SK-N-SH (cell line): ENCODE results near the gene PISD. TPM values are rescaled to one million over a fixed set of nuclear protein-coding genes. Genes with fewer than 3 reads are reported as not detected.

Source experiments
- CTCF ChIA-PET: fragments of 300-600, 350-600 bp; formaldehyde crosslinking; extraction: SDS; loops from one replicate; lab custom pipeline; 2021; lab: Yijun Ruan, JAX
- POLR2A ChIA-PET: fragments of 350-600 bp; sonication (Branson Sonifier 250); formaldehyde crosslinking; extraction: SDS; loops from one replicate; lab custom pipeline; 2020; ENCODE audit warnings: antibody characterized with exemption, inconsistent platforms; lab: Yijun Ruan, JAX
- DNase-seq: peaks from one replicate; pipeline ENCODE4 v3.0.0; 2012
- H2AFZ ChIP-seq: fragments of 200-600 bp; sonication (generic); 2 replicates; pipeline ENCODE4 v1.8.1; 2016; ENCODE audit warnings: antibody characterized with exemption, mild to moderate bottlenecking, low read depth
- H3F3A ChIP-seq: fragments of 200-600 bp; sonication (generic); replicated peaks from 2 replicates; pipeline ENCODE3; 2016; ENCODE audit warnings: antibody characterized with exemption, mild to moderate bottlenecking; ENCODE audit not compliant: insufficient read depth
- H3K27ac ChIP-seq, 2 experiments: fragments of 200-500 bp in 1 of 2; fragments of 200-600 bp in 1 of 2; sonication (Bioruptor generic) in 1 of 2; sonication (generic), shearing (Covaris generic) in 1 of 2; 2 replicates each; pipeline versions ENCODE4 v1.5.1 to v1.6.1; 2014 to 2016; ENCODE audit warnings: low read depth in 2 of 2, inconsistent platforms in 1 of 2, low read length in 1 of 2, mild to moderate bottlenecking in 1 of 2, mixed read lengths in 1 of 2
- H3K27me3 ChIP-seq: fragments of 200-600 bp; sonication (generic), shearing (Covaris generic); 2 replicates; pipeline ENCODE4 v1.6.1; 2016; ENCODE audit warnings: mixed run types; ENCODE audit not compliant: insufficient read depth
- H3K36me3 ChIP-seq, 2 experiments: fragments of 200-500 bp in 1 of 2; fragments of 200-600 bp in 1 of 2; sonication (Bioruptor generic) in 1 of 2; sonication (generic) in 1 of 2; replicated peaks in 1 of 2; 2 replicates each; pipeline versions ENCODE3 to v1.5.1; 2014 to 2016; ENCODE audit warnings: low read length in 1 of 2, mild to moderate bottlenecking in 1 of 2; ENCODE audit not compliant: insufficient read depth in 2 of 2, control insufficient read depth in 1 of 2
- H3K4me1 ChIP-seq, 2 experiments: fragments of 200-500 bp in 1 of 2; fragments of 200-600 bp in 1 of 2; sonication (Bioruptor generic) in 1 of 2; sonication (generic), shearing (Covaris generic) in 1 of 2; 2 replicates each; pipeline versions ENCODE4 v1.5.1 to v1.6.1; 2014 to 2016; ENCODE audit warnings: low read depth in 1 of 2, low read length in 1 of 2, mixed run types in 1 of 2; ENCODE audit not compliant: insufficient read depth in 2 of 2, control insufficient read depth in 1 of 2
- H3K4me2 ChIP-seq: fragments of 200-600 bp; sonication (generic), shearing (Covaris generic); 2 replicates; pipeline ENCODE4 v1.6.1; 2017; ENCODE audit warnings: mixed run types
- H3K4me3 ChIP-seq, 2 experiments: fragments of 200-500 bp in 1 of 2; fragments of 200-600 bp in 1 of 2; sonication (Bioruptor generic) in 1 of 2; sonication (generic), shearing (Covaris generic) in 1 of 2; 2 replicates each; pipeline versions ENCODE4 v1.5.1 to v1.8.1; 2014 to 2016; ENCODE audit warnings: low read depth in 2 of 2, inconsistent platforms in 1 of 2, low read length in 1 of 2, mild to moderate bottlenecking in 1 of 2, mixed read lengths in 1 of 2, moderate library complexity in 1 of 2
- H3K79me2 ChIP-seq: fragments of 200-600 bp; sonication (generic); 2 replicates; pipeline ENCODE4 v1.8.1; 2017; ENCODE audit warnings: mild to moderate bottlenecking; ENCODE audit not compliant: insufficient read depth
- H3K9ac ChIP-seq: fragments of 200-600 bp; sonication (generic); 2 replicates; pipeline ENCODE4 v1.6.1; 2017; ENCODE audit warnings: mixed run types
- H3K9me2 ChIP-seq: fragments of 200-600 bp; sonication (generic); 2 replicates; pipeline ENCODE4 v1.6.1; 2017; ENCODE audit warnings: mixed run types
- H3K9me3 ChIP-seq: fragments of 200-600 bp; sonication (generic); 2 replicates; pipeline ENCODE4 v1.6.1; 2017; ENCODE audit warnings: mixed run types, mild to moderate bottlenecking, moderate library complexity
- H4K20me1 ChIP-seq: fragments of 200-600 bp; sonication (generic); 2 replicates; pipeline ENCODE4 v1.6.1; 2017; ENCODE audit warnings: mild to moderate bottlenecking, mixed run types; ENCODE audit not compliant: insufficient read depth
- CHD2 ChIP-seq: fragments of 150-350 bp; IDR thresholded peaks from 2 replicates; pipeline ENCODE4 v1.6.1; 2018; ENCODE audit warnings: low read length; ENCODE audit not compliant: partially characterized antibody
- ELF1 ChIP-seq: IDR thresholded peaks from 2 replicates; pipeline ENCODE4 v1.4.0; 2012
- EP300 ChIP-seq, 2 experiments: IDR thresholded peaks; 2 replicates each; pipeline versions ENCODE4 v1.4.0 to v1.6.1; 2012; ENCODE audit warnings: borderline replicate concordance in 1 of 2, low read depth in 1 of 2, low read length in 1 of 2
- FOXM1 ChIP-seq: IDR thresholded peaks from 2 replicates; pipeline ENCODE4 v1.4.0; 2012; ENCODE audit warnings: low read depth, mild to moderate bottlenecking
- GABPA ChIP-seq: IDR thresholded peaks from 2 replicates; pipeline ENCODE4 v1.4.0; 2012; ENCODE audit warnings: low read depth, mild to moderate bottlenecking
- NFIC ChIP-seq: IDR thresholded peaks from 2 replicates; pipeline ENCODE4 v1.4.0; 2012; ENCODE audit warnings: borderline replicate concordance
- NRF1 ChIP-seq: IDR thresholded peaks from 2 replicates; pipeline ENCODE4 v1.6.1; 2012; ENCODE audit warnings: low read depth, mild to moderate bottlenecking, low read length
- PBX3 ChIP-seq: IDR thresholded peaks from 2 replicates; pipeline ENCODE4; 2012
- REST ChIP-seq: IDR thresholded peaks from 2 replicates; pipeline ENCODE4 v1.6.1; 2012; ENCODE audit warnings: mild to moderate bottlenecking, low read depth, low read length, moderate library complexity
- SIN3A ChIP-seq: IDR thresholded peaks from 2 replicates; pipeline ENCODE4 v1.6.1; 2012; ENCODE audit warnings: low read depth, mild to moderate bottlenecking, low read length, moderate library complexity, borderline replicate concordance
- TEAD4 ChIP-seq: IDR thresholded peaks from 2 replicates; pipeline ENCODE4 v1.4.0; 2012; ENCODE audit warnings: mild to moderate bottlenecking, borderline replicate concordance; ENCODE audit not compliant: insufficient read depth
- WGBS: methylation state at CpG from one replicate; pipeline ENCODE4 v1.1.6; 2017; ENCODE audit warnings: low lambda C conversion rate; 5-methylcytosine and 5-hydroxymethylcytosine counted together
- polyA plus RNA-seq, 3 experiments: library from polyadenylated mRNA; depleted of rRNA; stranded (reverse); fragments of >200 nt; gene quantifications; 2 replicates each; pipeline ENCODE4 v1.2.3, GENCODE V29; 2012
- TF ChIP-seq, protein P1 (sequence below): IDR thresholded peaks from 2 replicates; pipeline ENCODE4 v1.4.0; 2012; ENCODE audit warnings: low read depth, borderline replicate concordance
- TF ChIP-seq, protein P2 (sequence below): fragments of 150-350 bp; IDR thresholded peaks from 2 replicates; pipeline ENCODE4 v1.6.1; 2017; ENCODE audit warnings: antibody characterized with exemption, low read length, low read depth, borderline replicate concordance

Gene PISD
- polyA plus RNA-seq, 1 of the 3 experiments (the other 2 are of a cell fraction), result 34.9 TPM

DNA sequence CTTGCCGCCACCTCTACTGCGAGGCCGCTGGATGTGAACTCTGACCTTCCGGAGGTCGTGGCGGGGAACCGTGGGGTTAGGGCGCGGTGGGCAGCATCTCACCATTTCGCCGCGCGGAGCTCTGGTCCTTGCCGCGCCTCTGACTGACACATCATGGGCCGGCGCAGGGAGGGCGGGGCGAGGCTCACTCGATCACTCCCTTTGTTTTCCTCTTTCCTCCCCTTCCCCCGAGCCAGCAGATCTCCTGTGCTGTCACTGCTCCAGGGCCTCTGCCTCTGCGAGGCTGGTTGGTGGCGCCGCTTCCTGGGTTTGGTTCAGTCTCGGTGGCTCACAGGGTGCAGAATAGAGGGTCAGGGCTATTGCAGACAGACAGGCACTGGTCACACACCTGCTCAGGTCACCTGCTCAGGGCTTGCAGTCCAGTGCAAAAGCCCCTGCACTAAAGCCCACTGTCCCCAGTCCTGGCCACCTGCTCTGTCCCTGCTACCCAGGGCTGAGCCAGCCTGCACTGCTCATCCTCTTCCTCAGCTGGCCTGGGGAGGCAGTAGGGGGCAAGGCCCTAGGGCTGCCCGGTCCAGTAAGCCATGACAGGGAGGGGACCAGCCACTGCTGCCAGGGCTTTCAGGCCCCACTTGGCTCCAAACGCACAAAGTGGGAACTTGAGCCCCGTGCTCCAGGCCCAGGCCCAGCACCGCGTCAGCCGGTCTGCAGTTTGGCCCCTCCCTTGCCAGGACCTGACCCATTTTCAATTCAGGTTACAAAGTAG is 36.2 kb downstream of the PISD start:
- Histone ChIP-seq H3K9ac (no peak overlapping the region), H3K79me2 (peaks cover 78% of the 10 kb centered on the region), H4K20me1 (peaks cover 68% of the 10 kb centered on the region), H3K4me2 (no peak overlapping the region), H3K27ac (peak overlapping the region in 1 of 2 experiments; percentile 16; a peak in 1 of 4 replicates), H3K9me2 (no peaks in the 10 kb centered on the region), H3K36me3 (peaks cover 9 to 28% of the 10 kb centered on the region in 2 experiments), H3F3A (no peaks in the 10 kb centered on the region), H3K9me3 (no peaks in the 10 kb centered on the region), H2AFZ (no peak overlapping the region), H3K4me1 (peaks cover 0 to 64% of the 10 kb centered on the region in 2 experiments; a peak in 1 of 4 replicates), H3K4me3 (no peak overlapping the region), H3K27me3 (no peaks in the 10 kb centered on the region)
- 91% methylated on average over 16 of the region's 31 CpGs for WGBS
- DNase-seq, result no peak
- TF ChIP-seq REST (no peak), CHD2 (no peak)
- POLR2A ChIA-PET, result no interaction called here
- CTCF ChIA-PET, result interaction anchor here (0.8 to 2.8 kb wide), 3 partner anchors 64 to 69 kb away, joined by 3 to 7 read pairs (median 3); no protein-coding TSS in a partner anchor

DNA sequence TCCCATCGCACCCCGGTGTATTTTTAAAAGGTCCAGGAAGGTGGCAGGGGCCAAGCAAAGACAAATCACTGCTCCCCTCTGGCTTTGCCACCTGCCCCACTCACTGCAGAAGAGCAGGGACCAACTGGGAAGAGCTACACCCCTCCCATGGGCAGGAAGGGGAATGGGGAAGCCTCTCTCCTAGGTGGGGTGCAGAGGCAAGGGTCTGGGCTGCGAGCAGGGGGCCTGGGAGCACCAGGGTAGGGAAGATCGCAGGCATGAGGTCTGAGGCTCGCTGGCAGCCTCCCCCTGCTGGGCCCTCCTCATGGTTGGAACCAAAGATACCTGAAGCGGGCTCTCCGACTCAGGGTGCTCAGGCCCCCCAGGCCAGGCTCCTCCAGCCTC is 36.8 kb downstream of the PISD start:
- no peak for DNase-seq
- Histone ChIP-seq H3K4me2 (no peak overlapping the region), H3F3A (no peaks in the 10 kb centered on the region), H3K9me2 (no peaks in the 10 kb centered on the region), H2AFZ (no peak overlapping the region), H3K9ac (no peak overlapping the region), H3K79me2 (peaks cover 75% of the 10 kb centered on the region), H4K20me1 (peaks cover 68% of the 10 kb centered on the region), H3K36me3 (peaks cover 9 to 34% of the 10 kb centered on the region in 2 experiments), H3K27ac (peak overlapping the region in 1 of 2 experiments; percentile 31; a peak in 1 of 4 replicates), H3K4me1 (peaks cover 0 to 63% of the 10 kb centered on the region in 2 experiments; a peak in 1 of 4 replicates), H3K27me3 (no peaks in the 10 kb centered on the region), H3K4me3 (no peak overlapping the region), H3K9me3 (no peaks in the 10 kb centered on the region)
- ChIA-PET CTCF (interaction anchor here (0.9 to 2.8 kb wide), 4 partner anchors 8 to 68 kb away, joined by 3 to 7 read pairs (median 5); no protein-coding TSS in a partner anchor), POLR2A (no interaction called here)
- 100% methylated on average over 6 of the region's 7 CpGs for WGBS
- TF ChIP-seq REST (no peak), TEAD4 (no peak), GABPA (no peak), SIN3A (no peak), ELF1 (no peak), FOXM1 (no peak), NFIC (no peak), NRF1 (no peak), PBX3 (no peak), EP300 (IDR thresholded peaks at IDR 0.05; ENCODE audit: borderline replicate concordance in 1 of 2, low read depth in 1 of 2, low read length in 1 of 2) (no peak)
- TF ChIP-seq, protein P1, sequence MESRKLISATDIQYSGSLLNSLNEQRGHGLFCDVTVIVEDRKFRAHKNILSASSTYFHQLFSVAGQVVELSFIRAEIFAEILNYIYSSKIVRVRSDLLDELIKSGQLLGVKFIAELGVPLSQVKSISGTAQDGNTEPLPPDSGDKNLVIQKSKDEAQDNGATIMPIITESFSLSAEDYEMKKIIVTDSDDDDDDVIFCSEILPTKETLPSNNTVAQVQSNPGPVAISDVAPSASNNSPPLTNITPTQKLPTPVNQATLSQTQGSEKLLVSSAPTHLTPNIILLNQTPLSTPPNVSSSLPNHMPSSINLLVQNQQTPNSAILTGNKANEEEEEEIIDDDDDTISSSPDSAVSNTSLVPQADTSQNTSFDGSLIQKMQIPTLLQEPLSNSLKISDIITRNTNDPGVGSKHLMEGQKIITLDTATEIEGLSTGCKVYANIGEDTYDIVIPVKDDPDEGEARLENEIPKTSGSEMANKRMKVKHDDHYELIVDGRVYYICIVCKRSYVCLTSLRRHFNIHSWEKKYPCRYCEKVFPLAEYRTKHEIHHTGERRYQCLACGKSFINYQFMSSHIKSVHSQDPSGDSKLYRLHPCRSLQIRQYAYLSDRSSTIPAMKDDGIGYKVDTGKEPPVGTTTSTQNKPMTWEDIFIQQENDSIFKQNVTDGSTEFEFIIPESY, result no peak
- TF ChIP-seq, protein P2, sequence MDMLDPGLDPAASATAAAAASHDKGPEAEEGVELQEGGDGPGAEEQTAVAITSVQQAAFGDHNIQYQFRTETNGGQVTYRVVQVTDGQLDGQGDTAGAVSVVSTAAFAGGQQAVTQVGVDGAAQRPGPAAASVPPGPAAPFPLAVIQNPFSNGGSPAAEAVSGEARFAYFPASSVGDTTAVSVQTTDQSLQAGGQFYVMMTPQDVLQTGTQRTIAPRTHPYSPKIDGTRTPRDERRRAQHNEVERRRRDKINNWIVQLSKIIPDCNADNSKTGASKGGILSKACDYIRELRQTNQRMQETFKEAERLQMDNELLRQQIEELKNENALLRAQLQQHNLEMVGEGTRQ, result no peak
